ENCODE results near the gene PAQR5. TPM values are rescaled to one million over a fixed set of nuclear protein-coding genes. Genes with fewer than 3 reads are reported as not detected.

Gene PAQR5
- total RNA-seq, 2 donors from 2014 or later, result 43.6 to 55.6 TPM

DNA sequence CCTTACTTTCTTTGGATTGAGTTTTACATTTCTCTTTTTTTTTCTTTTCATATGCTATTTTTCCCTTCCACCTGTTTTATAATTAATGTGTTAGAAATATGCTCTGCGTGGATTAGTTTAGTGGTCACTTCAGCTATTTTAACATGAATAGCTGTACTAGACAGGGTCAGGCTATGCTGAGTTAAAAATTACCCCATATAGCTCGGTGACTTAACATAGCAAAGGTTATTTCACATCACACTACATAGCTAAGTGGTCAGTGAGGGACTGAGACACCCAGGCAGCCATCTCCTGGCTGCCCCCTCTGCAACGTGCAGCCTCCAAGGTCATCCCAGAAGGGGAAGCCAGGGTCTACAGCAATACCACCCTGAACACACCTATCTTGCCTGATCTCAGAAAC, 68.5 kb downstream of the PAQR5 start:
- no peak overlapping the region for H3K4me3 Mint-ChIP-seq
- peaks cover 23% of the 10 kb centered on the region for H3K36me3 ChIP-seq (ENCODE audit: control insufficient read depth, insufficient read depth, low read length)
- H3K9me3 Mint-ChIP-seq, result peaks cover 5% of the 10 kb centered on the region
- H3K27me3 ChIP-seq (ENCODE audit: control insufficient read depth, insufficient read depth, low read length, poor library complexity, severe bottlenecking), result no peaks in the 10 kb centered on the region
- 93 to 100% methylated on average over 1 to 3 of the region's 3 CpGs for WGBS, 2 experiments (ENCODE audit: insufficient coverage in 1 of 2, insufficient read length in 1 of 2)
- peaks cover 38% of the 10 kb centered on the region for H3K36me3 Mint-ChIP-seq (ENCODE audit: low read depth)
- peaks cover 16% of the 10 kb centered on the region for H3K4me1 Mint-ChIP-seq
- H3K27me3 Mint-ChIP-seq (ENCODE audit: insufficient read depth), result no peaks in the 10 kb centered on the region
- no peak overlapping the region for H3K9ac ChIP-seq (ENCODE audit: extremely low read depth, low read length, poor library complexity, severe bottlenecking)
- peaks cover 12% of the 10 kb centered on the region for H3K9me3 ChIP-seq (ENCODE audit: control insufficient read depth, low read length)
- no peak for DNase-seq
- no peak overlapping the region for H3K27ac ChIP-seq (ENCODE audit: low read depth, low read length)
- no peak overlapping the region for H3K27ac Mint-ChIP-seq
- no peaks in the 10 kb centered on the region for H3K4me1 ChIP-seq (ENCODE audit: control insufficient read depth, insufficient read depth, low read length)
- TF ChIP-seq, protein P1, sequence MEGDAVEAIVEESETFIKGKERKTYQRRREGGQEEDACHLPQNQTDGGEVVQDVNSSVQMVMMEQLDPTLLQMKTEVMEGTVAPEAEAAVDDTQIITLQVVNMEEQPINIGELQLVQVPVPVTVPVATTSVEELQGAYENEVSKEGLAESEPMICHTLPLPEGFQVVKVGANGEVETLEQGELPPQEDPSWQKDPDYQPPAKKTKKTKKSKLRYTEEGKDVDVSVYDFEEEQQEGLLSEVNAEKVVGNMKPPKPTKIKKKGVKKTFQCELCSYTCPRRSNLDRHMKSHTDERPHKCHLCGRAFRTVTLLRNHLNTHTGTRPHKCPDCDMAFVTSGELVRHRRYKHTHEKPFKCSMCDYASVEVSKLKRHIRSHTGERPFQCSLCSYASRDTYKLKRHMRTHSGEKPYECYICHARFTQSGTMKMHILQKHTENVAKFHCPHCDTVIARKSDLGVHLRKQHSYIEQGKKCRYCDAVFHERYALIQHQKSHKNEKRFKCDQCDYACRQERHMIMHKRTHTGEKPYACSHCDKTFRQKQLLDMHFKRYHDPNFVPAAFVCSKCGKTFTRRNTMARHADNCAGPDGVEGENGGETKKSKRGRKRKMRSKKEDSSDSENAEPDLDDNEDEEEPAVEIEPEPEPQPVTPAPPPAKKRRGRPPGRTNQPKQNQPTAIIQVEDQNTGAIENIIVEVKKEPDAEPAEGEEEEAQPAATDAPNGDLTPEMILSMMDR (conservative IDR thresholded peaks at IDR 0.05), result no peak
- no peak overlapping the region for H3K4me3 ChIP-seq (ENCODE audit: low read length)

DNA sequence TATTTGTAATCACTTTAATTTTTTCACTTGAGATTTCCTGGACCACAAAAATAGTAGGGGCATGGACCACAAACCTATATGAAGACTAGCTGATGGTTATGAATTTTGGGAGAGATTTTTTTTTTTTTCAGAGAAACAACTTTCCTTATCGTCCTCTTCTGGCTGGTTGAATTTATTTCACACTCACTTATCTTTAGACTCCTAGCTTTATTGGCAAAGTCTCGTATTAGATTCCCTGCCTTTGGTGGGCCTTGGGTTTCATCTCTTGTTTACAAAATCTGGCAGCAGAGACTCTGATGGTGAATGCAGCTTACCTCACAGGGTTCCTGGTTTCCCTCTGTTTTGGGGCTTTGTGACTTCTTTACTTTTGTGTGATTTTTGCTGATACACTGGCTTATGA, 70.9 kb downstream of the PAQR5 start:
- H3K4me1 ChIP-seq (ENCODE audit: control insufficient read depth, insufficient read depth, low read length), result no peaks in the 10 kb centered on the region
- 95 to 100% methylated on average over 2 of the region's 2 CpGs for WGBS, 2 experiments (ENCODE audit: insufficient coverage in 1 of 2, insufficient read length in 1 of 2)
- Mint-ChIP-seq H3K36me3 (ENCODE audit: low read depth) (peaks cover 37% of the 10 kb centered on the region), H3K27ac (no peak overlapping the region), H3K4me3 (no peak overlapping the region), H3K9me3 (peaks cover 10% of the 10 kb centered on the region), H3K27me3 (ENCODE audit: insufficient read depth) (no peaks in the 10 kb centered on the region), H3K4me1 (peaks cover 8% of the 10 kb centered on the region)
- no peak overlapping the region for H3K4me3 ChIP-seq (ENCODE audit: low read length)
- TF ChIP-seq, protein P1 (conservative IDR thresholded peaks at IDR 0.05), result no peak
- H3K27ac ChIP-seq (ENCODE audit: low read depth, low read length), result no peak overlapping the region
- H3K36me3 ChIP-seq (ENCODE audit: control insufficient read depth, insufficient read depth, low read length), result peaks cover 25% of the 10 kb centered on the region
- H3K27me3 ChIP-seq (ENCODE audit: control insufficient read depth, insufficient read depth, low read length, poor library complexity, severe bottlenecking), result no peaks in the 10 kb centered on the region
- no peak overlapping the region for H3K9ac ChIP-seq (ENCODE audit: extremely low read depth, low read length, poor library complexity, severe bottlenecking)
- no peak for DNase-seq
- H3K9me3 ChIP-seq (ENCODE audit: control insufficient read depth, low read length), result peaks cover 20% of the 10 kb centered on the region

DNA sequence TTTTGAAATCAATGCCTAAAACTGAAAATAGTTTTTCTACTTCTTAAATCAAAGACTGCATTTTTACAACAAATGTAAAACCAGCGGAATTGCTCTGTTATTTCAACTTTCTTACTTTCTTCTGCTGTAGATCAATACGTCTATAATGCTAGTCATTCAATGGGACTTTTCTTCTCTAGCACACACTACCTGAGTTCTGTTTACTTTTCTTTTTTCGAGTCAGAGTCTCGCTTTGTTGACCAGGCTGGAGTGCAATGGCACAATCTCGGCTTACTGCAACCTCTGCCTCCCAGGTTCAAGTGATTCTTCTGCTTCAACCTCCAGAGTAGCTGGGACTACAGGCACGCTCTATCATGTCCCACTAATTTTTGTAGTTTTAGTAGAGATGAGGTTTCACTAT, 74.7 kb downstream of the PAQR5 start:
- no peak overlapping the region for H3K9ac ChIP-seq (ENCODE audit: extremely low read depth, low read length, poor library complexity, severe bottlenecking)
- H3K27ac ChIP-seq (ENCODE audit: low read depth, low read length), result no peak overlapping the region
- H3K4me3 ChIP-seq (ENCODE audit: low read length), result no peak overlapping the region
- no peak overlapping the region for H3K4me3 Mint-ChIP-seq
- peaks cover 15% of the 10 kb centered on the region for H3K4me1 Mint-ChIP-seq
- 90 to 93% methylated on average over 6 of the region's 6 CpGs for WGBS, 2 experiments (ENCODE audit: insufficient coverage in 1 of 2, insufficient read length in 1 of 2)
- no peak for DNase-seq
- peaks cover 13% of the 10 kb centered on the region for H3K9me3 ChIP-seq (ENCODE audit: control insufficient read depth, low read length)
- peaks cover 10% of the 10 kb centered on the region for H3K36me3 ChIP-seq (ENCODE audit: control insufficient read depth, insufficient read depth, low read length)
- peaks cover 5% of the 10 kb centered on the region for H3K9me3 Mint-ChIP-seq
- H3K27me3 ChIP-seq (ENCODE audit: control insufficient read depth, insufficient read depth, low read length, poor library complexity, severe bottlenecking), result no peaks in the 10 kb centered on the region
- H3K27ac Mint-ChIP-seq, result no peak overlapping the region
- no peaks in the 10 kb centered on the region for H3K4me1 ChIP-seq (ENCODE audit: control insufficient read depth, insufficient read depth, low read length)
- no peaks in the 10 kb centered on the region for H3K27me3 Mint-ChIP-seq (ENCODE audit: insufficient read depth)
- TF ChIP-seq, protein P1 (conservative IDR thresholded peaks at IDR 0.05), result no peak
- peaks cover 18% of the 10 kb centered on the region for H3K36me3 Mint-ChIP-seq (ENCODE audit: low read depth)
